ENCODE results near the gene PARP16.
A peak's percentile ranks its signal among the peaks of the same experiment; 100 is the strongest.
"Not testable (repeated sequence)": the region's sequence is repeated elsewhere in the genome, so short reads cannot be mapped to it uniquely, and the experiment has no call there.

The PARP16 gene

GRCh38 chr15:65245096-65245856 lies 41.4 kb downstream of the PARP16 start:
- no peak for DNase-seq (ENCODE audit: low read depth in 2 of 2, low spot score in 1 of 2)

GRCh38 chr15:65244638-65245037 lies 42.0 kb downstream of the PARP16 start:
- DNase-seq (ENCODE audit: low read depth in 2 of 2, low spot score in 1 of 2): no peak

DNA sequence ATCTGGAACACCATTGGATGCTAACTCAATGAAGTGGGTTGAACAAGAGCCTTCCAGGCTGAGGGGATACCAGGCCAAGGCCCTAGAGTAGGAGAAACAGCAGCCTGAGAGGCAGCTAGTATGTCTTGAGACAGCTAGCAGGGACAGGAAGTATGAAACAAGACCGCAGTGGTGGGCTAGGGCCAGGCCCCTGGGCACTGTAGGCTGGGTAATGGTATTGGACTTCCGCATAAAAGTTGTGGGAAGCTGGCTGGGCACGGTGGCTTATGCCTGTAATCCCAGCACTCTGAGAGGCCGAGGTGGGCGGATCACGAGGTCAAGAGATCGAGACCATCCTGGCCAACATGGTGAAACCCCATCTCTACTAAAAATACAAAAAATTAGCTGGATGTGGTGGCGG lies 50.2 kb downstream of the PARP16 start:
- not testable (repeated sequence) for DNase-seq (ENCODE audit: low read depth in 2 of 2, low spot score in 1 of 2)

DNA sequence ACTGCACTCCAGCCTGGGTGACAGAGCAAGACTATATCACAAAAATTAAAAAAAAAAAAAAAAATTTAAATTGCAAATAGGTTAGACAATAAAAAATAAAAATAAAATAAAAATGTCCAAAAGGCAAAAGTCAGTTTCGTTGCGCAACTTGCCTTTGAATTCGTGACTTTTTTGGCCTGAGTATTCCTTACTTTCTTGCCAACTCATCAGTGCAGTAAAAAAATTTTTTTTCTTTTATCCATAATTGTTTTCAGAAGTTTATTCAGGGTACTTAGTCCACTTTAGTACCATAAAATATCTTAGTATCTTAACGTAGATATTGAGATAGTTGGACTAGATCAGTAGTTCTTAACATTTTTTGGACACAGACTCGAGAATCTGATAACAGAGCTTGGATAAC lies 53.0 kb downstream of the PARP16 start:
- no peak for DNase-seq (ENCODE audit: low read depth in 2 of 2, low spot score in 1 of 2)

DNA sequence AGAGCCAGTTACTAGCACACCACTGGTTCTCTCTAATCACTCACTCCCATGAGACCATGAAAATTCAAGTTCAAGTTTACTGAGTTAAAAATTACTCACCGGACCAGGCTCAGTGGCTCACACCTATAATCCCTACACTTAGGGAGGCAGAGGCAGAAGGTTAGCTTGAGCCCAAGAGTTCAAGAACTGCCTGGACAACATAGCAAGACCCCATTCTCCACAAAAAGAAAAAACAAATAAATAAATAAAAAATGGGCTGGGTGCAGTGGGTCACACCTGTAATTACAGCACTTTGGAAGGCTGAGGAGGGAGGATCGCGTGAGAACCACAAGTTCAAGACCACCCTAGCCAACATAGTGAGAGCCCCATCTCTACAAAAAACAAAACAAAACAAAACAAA lies 54.2 kb downstream of the PARP16 start:
- no peak for DNase-seq (ENCODE audit: low read depth in 2 of 2, low spot score in 1 of 2)

GRCh38 chr15:65231306-65231705 lies 55.4 kb downstream of the PARP16 start:
- DNase-seq (ENCODE audit: low read depth in 2 of 2, low spot score in 1 of 2): no peak

- not testable (repeated sequence) for DNase-seq (ENCODE audit: low read depth in 2 of 2, low spot score in 1 of 2)
Measured at GRCh38 chr15:65226901-65227300, 59.8 kb downstream of the PARP16 start.

GRCh38 chr15:65226221-65226620 lies 60.5 kb downstream of the PARP16 start:
- no peak for DNase-seq (ENCODE audit: low read depth in 2 of 2, low spot score in 1 of 2)

- no peak for DNase-seq (ENCODE audit: low read depth in 2 of 2, low spot score in 1 of 2)
Measured at GRCh38 chr15:65223996-65224395, 62.7 kb downstream of the PARP16 start.

- no peak for DNase-seq (ENCODE audit: low read depth in 2 of 2, low spot score in 1 of 2)
Measured at GRCh38 chr15:65222891-65223290, 63.8 kb downstream of the PARP16 start.

DNA sequence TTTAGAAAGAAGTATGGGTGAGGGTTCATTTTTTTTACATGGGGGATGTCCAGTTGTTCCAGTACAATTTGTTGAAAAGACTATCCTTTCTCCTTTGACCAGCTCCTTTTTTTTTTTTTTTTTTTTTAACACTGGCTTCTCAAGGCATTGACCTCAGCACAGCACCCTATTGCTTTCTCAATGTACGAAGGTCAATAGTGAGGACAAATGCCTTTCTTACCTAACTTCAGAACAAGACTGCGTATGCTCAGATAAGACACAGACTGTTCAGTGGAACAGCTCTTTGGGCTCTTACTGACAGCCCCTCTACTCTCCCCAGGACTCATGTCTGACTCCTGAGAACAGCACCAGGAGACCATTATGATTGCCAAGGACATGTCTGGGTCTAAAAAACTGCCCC lies 65.0 kb downstream of the PARP16 start:
- no peak for DNase-seq (ENCODE audit: low read depth in 2 of 2, low spot score in 1 of 2)

DNA sequence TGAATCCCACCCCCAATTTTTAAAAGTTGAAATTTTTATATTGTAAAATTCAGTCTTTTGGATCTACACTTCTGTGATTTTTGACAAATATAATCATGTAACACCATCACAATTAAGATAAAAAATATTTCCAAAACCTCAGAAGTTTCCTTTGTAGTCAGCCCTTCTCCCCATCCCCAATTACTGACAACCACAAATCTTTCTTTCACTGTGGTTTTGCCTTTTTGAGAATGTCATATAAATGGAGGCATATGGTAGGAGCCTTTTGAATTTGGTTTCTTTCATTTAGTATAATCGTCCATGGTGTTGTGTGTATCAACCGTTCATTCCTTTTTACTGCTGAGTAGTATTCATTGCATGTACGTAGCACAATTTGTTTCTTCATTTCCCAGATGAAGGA lies 67.5 kb downstream of the PARP16 start:
- DNase-seq (ENCODE audit: low read depth in 2 of 2, low spot score in 1 of 2): no peak

- DNase-seq (ENCODE audit: low read depth in 2 of 2, low spot score in 1 of 2): no peak
Measured at GRCh38 chr15:65217526-65218482, 68.9 kb downstream of the PARP16 start.

GRCh38 chr15:65215496-65215895 lies 71.2 kb downstream of the PARP16 start:
- DNase-seq (ENCODE audit: low read depth in 2 of 2, low spot score in 1 of 2): no peak

- DNase-seq (ENCODE audit: low read depth in 2 of 2, low spot score in 1 of 2): no peak
Measured at GRCh38 chr15:65214010-65214409, 72.7 kb downstream of the PARP16 start.

DNA sequence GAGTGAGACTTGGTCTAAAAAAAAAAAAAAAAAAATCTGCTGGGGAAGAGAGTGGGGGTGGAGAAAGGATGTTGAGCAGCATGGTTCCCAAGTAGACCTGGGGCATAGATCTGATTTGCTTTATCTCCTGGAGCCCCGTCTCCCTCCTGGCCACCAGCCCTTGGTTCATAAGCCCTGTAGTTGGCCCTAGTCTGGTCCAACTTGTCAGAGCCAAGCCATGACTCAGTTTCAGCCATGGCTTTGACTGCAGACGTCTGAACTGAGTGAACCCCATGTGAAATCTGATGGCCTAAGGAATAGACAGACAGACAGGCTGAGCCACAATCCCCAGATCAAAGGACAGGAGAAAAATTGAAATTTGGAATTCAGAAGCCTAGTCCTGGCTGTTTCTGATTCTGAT lies 73.4 kb downstream of the PARP16 start:
- no peak for DNase-seq (ENCODE audit: low read depth in 2 of 2, low spot score in 1 of 2)

DNA sequence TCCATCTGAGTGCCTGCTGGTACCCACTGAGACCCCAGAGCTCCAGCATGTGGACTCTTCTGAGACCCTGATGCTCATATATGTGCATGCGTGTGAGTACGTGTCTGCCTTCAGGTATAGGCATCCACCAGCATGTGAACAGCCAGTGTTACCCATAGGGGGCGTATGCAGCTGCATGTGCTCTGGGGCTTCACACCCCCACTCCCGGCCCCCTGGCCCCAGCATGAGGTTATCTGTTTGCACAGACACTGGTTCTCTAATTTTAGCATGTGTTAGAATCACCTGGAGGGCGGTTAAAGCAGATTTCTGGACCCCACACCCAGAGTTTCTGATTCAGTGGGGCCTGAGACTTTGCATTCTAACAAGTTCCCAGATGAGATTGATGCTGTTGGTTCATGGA lies 74.6 kb downstream of the PARP16 start:
- peak in 1 of 2 donors; percentile 8 for DNase-seq (ENCODE audit: low read depth in 2 of 2, low spot score in 1 of 2)

- no peak for DNase-seq (ENCODE audit: low read depth in 2 of 2, low spot score in 1 of 2)
Measured at GRCh38 chr15:65211482-65211982, 75.2 kb downstream of the PARP16 start.

GRCh38 chr15:65210770-65211481 lies 75.8 kb downstream of the PARP16 start, which contains the start of gene CILP:
CILP (minus strand) TSS chr15:65211473; CDS start chr15:65209755, 1,718 bp downstream.
- DNase-seq (ENCODE audit: low read depth in 2 of 2, low spot score in 1 of 2): no peak

DNA sequence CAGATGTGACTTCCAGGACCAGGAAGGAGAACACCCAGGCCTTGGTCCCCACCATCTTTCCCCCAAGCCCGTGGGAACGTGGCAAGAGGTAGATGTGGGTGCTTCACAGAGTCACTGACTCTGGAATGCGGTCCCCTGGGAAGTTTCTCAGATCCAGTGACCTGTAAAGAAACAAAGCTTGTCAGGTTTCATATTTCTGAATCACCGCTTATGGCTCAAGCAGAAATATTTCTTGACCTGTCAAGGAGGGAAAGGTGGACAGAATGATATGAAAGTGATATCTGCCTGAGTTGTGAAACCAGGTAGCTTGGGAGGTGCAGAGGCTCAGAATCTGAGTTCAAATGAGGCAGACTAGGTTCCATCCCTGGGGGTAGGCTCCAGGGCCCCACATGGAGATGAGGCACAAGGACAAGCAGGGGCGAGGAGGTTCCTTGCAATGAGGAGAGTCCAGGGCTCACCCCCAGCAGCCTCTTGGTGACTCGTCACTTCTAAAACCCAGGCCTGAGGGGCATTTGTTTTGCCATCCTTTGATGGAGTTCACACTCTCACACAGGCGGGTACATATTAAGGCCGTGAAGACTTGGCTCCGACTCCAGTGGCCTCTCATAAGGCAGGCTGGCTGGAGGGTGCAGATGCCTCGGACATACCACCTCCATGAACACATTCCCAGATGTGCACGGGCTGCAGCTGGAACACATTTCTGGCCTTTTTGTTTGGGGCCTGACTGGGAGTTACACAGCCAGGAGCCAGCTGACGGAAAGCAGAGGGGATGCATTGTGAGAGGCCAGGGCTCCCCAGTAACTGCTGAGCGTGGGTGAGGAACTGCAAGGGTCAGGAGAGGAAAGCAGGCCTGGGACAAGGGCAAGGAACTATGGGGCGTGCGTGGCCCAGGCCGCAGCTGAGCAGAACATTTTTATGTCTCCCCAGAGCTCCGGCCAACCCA lies 76.7 kb downstream of the PARP16 start:
- no peak for DNase-seq (ENCODE audit: low read depth in 2 of 2, low spot score in 1 of 2)
